Mammary epithelial cell (primary cell): Measurements from ENCODE around the gene DOCK10.

Source experiments
- CTCF ChIP-seq, 2 donors: IDR thresholded peaks in 1 of 2; conservative IDR thresholded peaks in 1 of 2; 2 replicates each; pipeline ENCODE4 v1.5.1; 2011 to 2012; ENCODE audit warnings: inconsistent platforms in 2 of 2, low read length in 2 of 2, mild to moderate bottlenecking in 2 of 2, control low read depth in 1 of 2, low read depth in 1 of 2; ENCODE audit not compliant: insufficient read depth in 1 of 2; ENCODE audit errors: extremely low read depth in 1 of 2
- EZH2 ChIP-seq: IDR thresholded peaks from 2 replicates; pipeline ENCODE4 v1.6.1; 2012; ENCODE audit warnings: low read length, inconsistent platforms, borderline replicate concordance

- TF ChIP-seq EZH2, result no peak
- TF ChIP-seq CTCF (conservative IDR thresholded peaks at IDR 0.05 in 1 of 2, IDR thresholded peaks at IDR 0.05 in 1 of 2; ENCODE audit: extremely low read depth in 1 of 2, insufficient read depth in 1 of 2, low read depth in 1 of 2, low read length in 2 of 2), result no peak
These were observed 192.2 kb downstream of the DOCK10 start for GRCh38 chr2:224850081-224850480.
